Breast epithelium (tissue), 3 donors: Measurements from ENCODE around the gene SLC12A5.

Source experiments
- POLR2A ChIP-seq: fragments of 450-650 bp; IDR thresholded peaks from one replicate; pipeline ENCODE4 v1.6.1; 2016; ENCODE audit warnings: antibody characterized with exemption, mild to moderate bottlenecking, moderate library complexity
- POLR2AphosphoS5 ChIP-seq, 3 donors: sonication (generic); formaldehyde crosslinking; IDR thresholded peaks; one replicate each; pipeline ENCODE4 v1.6.1; 2017; ENCODE audit warnings: antibody characterized with exemption in 3 of 3
- TF ChIP-seq, protein P1 (sequence below), 3 donors: fragments of 450-650 bp; IDR thresholded peaks; one replicate each; pipeline ENCODE4 v1.5.1; 2016 to 2017; ENCODE audit warnings: antibody characterized with exemption in 3 of 3, mild to moderate bottlenecking in 3 of 3, moderate library complexity in 3 of 3

GRCh38 chr20:46053416-46053815 lies 24.4 kb downstream of the SLC12A5 start:
- TF ChIP-seq POLR2AphosphoS5 (IDR thresholded peaks at IDR 0.05) (no peak), POLR2A (no peak)
- TF ChIP-seq, protein P1, sequence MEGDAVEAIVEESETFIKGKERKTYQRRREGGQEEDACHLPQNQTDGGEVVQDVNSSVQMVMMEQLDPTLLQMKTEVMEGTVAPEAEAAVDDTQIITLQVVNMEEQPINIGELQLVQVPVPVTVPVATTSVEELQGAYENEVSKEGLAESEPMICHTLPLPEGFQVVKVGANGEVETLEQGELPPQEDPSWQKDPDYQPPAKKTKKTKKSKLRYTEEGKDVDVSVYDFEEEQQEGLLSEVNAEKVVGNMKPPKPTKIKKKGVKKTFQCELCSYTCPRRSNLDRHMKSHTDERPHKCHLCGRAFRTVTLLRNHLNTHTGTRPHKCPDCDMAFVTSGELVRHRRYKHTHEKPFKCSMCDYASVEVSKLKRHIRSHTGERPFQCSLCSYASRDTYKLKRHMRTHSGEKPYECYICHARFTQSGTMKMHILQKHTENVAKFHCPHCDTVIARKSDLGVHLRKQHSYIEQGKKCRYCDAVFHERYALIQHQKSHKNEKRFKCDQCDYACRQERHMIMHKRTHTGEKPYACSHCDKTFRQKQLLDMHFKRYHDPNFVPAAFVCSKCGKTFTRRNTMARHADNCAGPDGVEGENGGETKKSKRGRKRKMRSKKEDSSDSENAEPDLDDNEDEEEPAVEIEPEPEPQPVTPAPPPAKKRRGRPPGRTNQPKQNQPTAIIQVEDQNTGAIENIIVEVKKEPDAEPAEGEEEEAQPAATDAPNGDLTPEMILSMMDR (IDR thresholded peaks at IDR 0.05) = no peak
